Aorta (tissue), 5 donors: ENCODE data around the gene PRKCA. TPM values are rescaled to one million over a fixed set of nuclear protein-coding genes. Genes with fewer than 3 reads are reported as not detected.

Experiments
- ATAC-seq: fragments of 200-7000 bp; cut with Tn5 transposase; one replicate; pipeline ENCODE4 v1.9.1; 2022; ENCODE audit warnings: moderate library complexity; ENCODE audit not compliant: low FRiP score
- DNase-seq, 2 donors: peaks; one replicate each; pipeline ENCODE4 v3.0.0-alpha.2; 2020
- H3K27ac ChIP-seq, 2 donors: one replicate each; pipeline ENCODE4 v1.5.1; 2013; ENCODE audit warnings: low read length in 2 of 2, mild to moderate bottlenecking in 2 of 2, moderate library complexity in 2 of 2, control low read depth in 1 of 2, inconsistent platforms in 1 of 2, low read depth in 1 of 2
- H3K27me3 ChIP-seq, 2 donors: one replicate each; pipeline ENCODE4 v1.6.1; 2013; ENCODE audit warnings: control low read depth in 1 of 2, low read length in 1 of 2, mild to moderate bottlenecking in 1 of 2, moderate library complexity in 1 of 2; ENCODE audit not compliant: insufficient read depth in 2 of 2, control insufficient read depth in 1 of 2
- H3K36me3 ChIP-seq, 2 donors: one replicate each; pipeline ENCODE4 v1.6.1; 2013; ENCODE audit warnings: control low read depth in 1 of 2, low read length in 1 of 2, mild to moderate bottlenecking in 1 of 2; ENCODE audit not compliant: insufficient read depth in 2 of 2, control insufficient read depth in 1 of 2
- H3K4me1 ChIP-seq, 2 donors: one replicate each; pipeline ENCODE4 v1.6.1; 2013; ENCODE audit warnings: low read length in 2 of 2, control low read depth in 1 of 2, mild to moderate bottlenecking in 1 of 2, moderate library complexity in 1 of 2; ENCODE audit not compliant: insufficient read depth in 2 of 2, control insufficient read depth in 1 of 2
- H3K4me3 ChIP-seq, 2 donors: one replicate each; pipeline ENCODE4 v1.5.1; 2013; ENCODE audit warnings: low read length in 2 of 2, control low read depth in 1 of 2, mild to moderate bottlenecking in 1 of 2
- H3K9me3 ChIP-seq: one replicate; pipeline ENCODE4 v1.6.1; 2013; ENCODE audit warnings: mild to moderate bottlenecking, low read length; ENCODE audit not compliant: control insufficient read depth
- WGBS, 2 donors: extraction: QIAGEN DNeasy Blood & Tissue Kit; methylation state at CpG; one replicate each; pipeline ENCODE4 v1.1.7; 2013; 5-methylcytosine and 5-hydroxymethylcytosine counted together
- intact Hi-C, 2 donors: fragments of 100-400 bp; cut with DNase I; formaldehyde crosslinking; loops; one replicate each; pipeline versions ENCODE4 v1.14.2 to v1.15.0; 2022
- polyA plus RNA-seq, 2 donors: library from polyadenylated mRNA; stranded (reverse); fragments of 200-250 nt; gene quantifications; one replicate each; pipeline ENCODE4 v1.2.3, GENCODE V29; 2013
- total RNA-seq, 2 donors: library from RNA; stranded (reverse); fragmentation: NEBNext Ultra II Directional; extraction: Animal tissue kit (Norgen Biotek cat#: 25700); gene quantifications; one replicate each; pipeline ENCODE4 v1.2.1, GENCODE V29; 2021
- donor health status: healthy with polysubstance abuse.
- donor health status: Bipolar disorder and iron deficiency.
- donor health status: DM: no; HTN: no; CAD: no.
- donor health status: DM: no; HTN: no; CAD: no.
- donor health status: DM: yes; HTN: yes; CAD: no.

PRKCA gene
- total and polyA plus RNA-seq, 4 donors = 2.7 to 15.4 (median 9.1) TPM

DNA sequence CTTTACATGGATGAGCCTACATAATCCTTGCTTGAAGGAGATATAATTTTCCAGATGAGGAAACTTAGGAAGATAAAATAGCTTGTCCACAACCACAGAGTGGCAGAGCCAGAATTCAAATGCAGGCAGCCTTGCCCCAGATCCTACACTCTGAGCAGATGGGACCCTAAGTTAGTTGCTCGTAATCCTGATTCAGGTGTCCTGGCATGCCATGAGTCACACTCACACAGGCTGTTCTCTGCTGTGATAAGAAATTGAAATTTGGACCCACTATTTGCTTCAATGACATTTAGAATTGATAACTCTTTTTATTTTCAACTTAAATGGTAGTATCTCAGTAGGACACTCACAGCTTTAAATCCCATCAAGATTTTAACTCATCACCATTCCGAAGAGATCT is 381.8 kb downstream of the PRKCA start:
- DNase-seq (no peak), ATAC-seq (no peak)
- Histone ChIP-seq H3K36me3 (peaks cover 0 to 2% of the 10 kb centered on the region in 2 donors), H3K4me3 (no peak overlapping the region), H3K27ac (no peak overlapping the region), H3K9me3 (no peaks in the 10 kb centered on the region), H3K27me3 (no peaks in the 10 kb centered on the region), H3K4me1 (no peaks in the 10 kb centered on the region)
- 92 to 95% methylated on average over 2 of the region's 2 CpGs for WGBS, 2 donors
- intact Hi-C loops = no loop called here

DNA sequence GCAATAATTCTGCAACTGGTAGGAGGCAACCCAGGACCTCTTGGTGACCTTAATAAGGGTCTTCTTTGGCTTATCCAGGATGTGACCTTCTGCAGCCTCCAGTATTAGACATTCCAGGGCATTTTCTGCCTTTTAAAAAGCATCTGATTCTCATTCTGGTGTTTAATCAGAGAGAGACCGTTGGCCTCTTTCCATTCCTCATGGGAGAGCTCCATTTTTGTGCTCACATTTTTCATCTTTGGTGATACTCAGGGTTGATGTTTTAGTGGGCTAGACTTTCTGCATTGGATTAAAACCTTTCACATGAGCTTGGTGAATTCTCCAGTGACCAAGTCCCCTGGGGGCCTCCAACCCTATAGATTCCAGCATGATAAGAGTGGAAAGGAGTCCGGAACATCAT is 382.3 kb downstream of the PRKCA start:
- DNase-seq = no peak
- WGBS, 2 donors = 59 to 74% methylated on average over 2 of the region's 2 CpGs
- Histone ChIP-seq H3K27ac (no peak overlapping the region), H3K27me3 (no peaks in the 10 kb centered on the region), H3K9me3 (no peaks in the 10 kb centered on the region), H3K36me3 (peaks cover 0 to 2% of the 10 kb centered on the region in 2 donors), H3K4me1 (no peaks in the 10 kb centered on the region), H3K4me3 (no peak overlapping the region)
- intact Hi-C loops = no loop called here
- no peak for ATAC-seq

DNA sequence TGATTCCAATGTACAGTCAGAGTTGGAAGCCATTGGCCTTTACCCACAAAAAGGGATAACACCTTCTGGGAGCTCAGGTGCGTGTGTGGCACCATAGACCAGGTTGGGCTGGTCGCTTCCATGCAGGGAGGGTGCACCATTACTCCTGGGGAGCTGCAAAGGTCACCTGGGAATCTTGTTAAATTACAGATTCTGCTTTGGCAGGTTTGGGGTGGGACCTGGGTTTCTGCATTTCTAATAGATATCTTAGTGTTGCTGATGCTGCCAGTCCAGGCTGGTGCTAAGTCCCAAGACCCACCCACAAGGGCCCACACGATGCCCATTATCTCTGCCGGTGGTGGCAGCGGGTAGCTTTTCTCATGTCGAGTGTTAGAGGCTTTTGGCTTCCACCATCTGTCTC is 384.2 kb downstream of the PRKCA start:
- intact Hi-C loops = no loop called here
- peaks cover 0 to 2% of the 10 kb centered on the region in 2 donors for H3K36me3 ChIP-seq
- no peaks in the 10 kb centered on the region for H3K4me1 ChIP-seq
- no peaks in the 10 kb centered on the region for H3K9me3 ChIP-seq
- H3K27ac ChIP-seq = no peak overlapping the region
- no peaks in the 10 kb centered on the region for H3K27me3 ChIP-seq
- 90 to 95% methylated on average over 6 of the region's 6 CpGs for WGBS, 2 donors
- no peak for DNase-seq
- no peak overlapping the region for H3K4me3 ChIP-seq
- ATAC-seq = no peak

DNA sequence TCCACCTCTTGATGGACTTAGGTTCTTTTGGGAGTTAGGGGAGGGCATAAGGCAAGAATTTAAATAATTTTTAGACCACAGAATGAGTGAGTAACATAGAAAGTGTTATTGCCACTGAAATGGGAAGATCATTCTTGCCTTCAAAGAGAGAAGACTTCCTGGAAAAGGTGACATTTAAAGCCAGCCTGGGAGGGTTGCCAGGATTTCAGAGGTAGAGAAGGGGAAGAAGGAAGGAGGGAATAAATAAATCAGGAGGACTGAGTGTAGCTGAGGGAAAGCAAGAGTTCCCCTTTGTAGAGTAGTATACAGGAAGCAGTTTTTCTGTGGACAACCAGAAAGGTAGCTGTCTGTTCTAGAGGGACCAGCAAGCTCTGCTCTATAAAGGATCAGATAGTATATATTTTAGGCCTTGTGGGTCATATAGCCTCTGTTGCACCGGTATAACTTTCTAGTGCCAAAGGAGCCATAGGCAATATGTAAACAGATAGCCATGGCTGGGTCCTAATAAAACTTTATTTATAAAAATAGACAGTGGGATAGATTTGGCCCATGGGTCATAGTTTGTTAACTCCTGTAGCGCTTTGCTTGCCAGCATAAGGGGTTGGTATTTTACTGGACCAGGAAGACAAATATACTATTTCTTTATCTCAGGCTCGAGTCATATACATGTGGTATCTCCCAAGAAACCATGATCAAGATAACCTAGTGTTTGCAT is 385.3 kb downstream of the PRKCA start:
- intact Hi-C loops = no loop called here
- WGBS, 2 donors = 79 to 96% methylated on average over 3 of the region's 3 CpGs
- H3K4me3 ChIP-seq = no peak overlapping the region
- no peaks in the 10 kb centered on the region for H3K4me1 ChIP-seq
- DNase-seq (no peak), ATAC-seq (no peak)
- H3K9me3 ChIP-seq = no peaks in the 10 kb centered on the region
- no peak overlapping the region for H3K27ac ChIP-seq
- H3K27me3 ChIP-seq = no peaks in the 10 kb centered on the region
- peaks cover 0 to 2% of the 10 kb centered on the region in 2 donors for H3K36me3 ChIP-seq

DNA sequence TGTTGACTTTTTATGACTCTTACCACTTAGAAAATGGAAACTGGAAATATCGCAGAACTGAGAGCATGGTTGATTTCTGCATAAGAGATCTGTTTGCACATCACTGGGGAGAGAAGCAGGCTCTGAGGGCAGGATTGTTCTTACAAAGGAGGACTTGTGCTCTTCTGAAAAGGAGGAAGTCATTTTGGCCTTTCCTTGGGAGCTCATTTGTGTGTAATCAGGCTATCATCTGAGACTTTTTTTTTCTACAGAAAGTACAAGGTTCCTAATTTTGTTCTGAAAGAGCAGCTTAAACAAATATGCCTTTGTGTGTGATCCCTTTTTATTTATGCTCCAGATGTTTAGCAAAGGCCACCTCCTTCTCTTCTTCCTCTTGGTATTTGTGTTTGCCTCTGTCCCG is 386.8 kb downstream of the PRKCA start:
- whole genome bisulfite sequencing, 2 donors = 45 to 50% methylated on average over 2 of the region's 2 CpGs
- DNase-seq (no peak), ATAC-seq (no peak)
- H3K36me3 ChIP-seq = peaks cover 0 to 4% of the 10 kb centered on the region in 2 donors
- H3K27me3 ChIP-seq = no peaks in the 10 kb centered on the region
- intact Hi-C loops = no loop called here
- no peaks in the 10 kb centered on the region for H3K9me3 ChIP-seq
- H3K4me3 ChIP-seq = no peak overlapping the region
- no peaks in the 10 kb centered on the region for H3K4me1 ChIP-seq
- H3K27ac ChIP-seq = no peak overlapping the region

DNA sequence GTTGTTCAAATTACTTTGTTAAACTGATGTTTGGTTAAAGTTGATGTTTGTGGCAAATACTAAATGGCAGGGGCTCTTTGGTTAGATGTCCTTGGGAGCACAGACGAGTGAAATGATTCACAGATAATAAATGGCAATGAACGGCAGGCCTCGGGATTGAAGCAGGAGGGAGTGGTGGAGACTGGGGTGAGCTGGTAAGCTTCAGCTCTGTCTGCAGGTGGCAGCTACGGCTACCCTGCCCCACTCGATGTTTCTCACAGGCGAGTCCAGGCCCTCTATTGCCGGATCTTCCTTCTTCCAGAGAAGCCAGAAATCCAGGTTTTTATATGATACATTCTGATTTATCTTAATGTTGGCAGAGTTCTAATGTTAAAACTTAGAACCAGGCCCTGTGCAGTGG is 387.8 kb downstream of the PRKCA start:
- DNase-seq = no peak
- no peak for ATAC-seq
- H3K27me3 ChIP-seq = no peaks in the 10 kb centered on the region
- H3K27ac ChIP-seq = no peak overlapping the region
- H3K4me3 ChIP-seq = no peak overlapping the region
- H3K4me1 ChIP-seq = no peaks in the 10 kb centered on the region
- H3K36me3 ChIP-seq = peaks cover 0 to 4% of the 10 kb centered on the region in 2 donors
- intact Hi-C loops = no loop called here
- WGBS, 2 donors = 90 to 92% methylated on average over 7 of the region's 7 CpGs
- no peaks in the 10 kb centered on the region for H3K9me3 ChIP-seq

DNA sequence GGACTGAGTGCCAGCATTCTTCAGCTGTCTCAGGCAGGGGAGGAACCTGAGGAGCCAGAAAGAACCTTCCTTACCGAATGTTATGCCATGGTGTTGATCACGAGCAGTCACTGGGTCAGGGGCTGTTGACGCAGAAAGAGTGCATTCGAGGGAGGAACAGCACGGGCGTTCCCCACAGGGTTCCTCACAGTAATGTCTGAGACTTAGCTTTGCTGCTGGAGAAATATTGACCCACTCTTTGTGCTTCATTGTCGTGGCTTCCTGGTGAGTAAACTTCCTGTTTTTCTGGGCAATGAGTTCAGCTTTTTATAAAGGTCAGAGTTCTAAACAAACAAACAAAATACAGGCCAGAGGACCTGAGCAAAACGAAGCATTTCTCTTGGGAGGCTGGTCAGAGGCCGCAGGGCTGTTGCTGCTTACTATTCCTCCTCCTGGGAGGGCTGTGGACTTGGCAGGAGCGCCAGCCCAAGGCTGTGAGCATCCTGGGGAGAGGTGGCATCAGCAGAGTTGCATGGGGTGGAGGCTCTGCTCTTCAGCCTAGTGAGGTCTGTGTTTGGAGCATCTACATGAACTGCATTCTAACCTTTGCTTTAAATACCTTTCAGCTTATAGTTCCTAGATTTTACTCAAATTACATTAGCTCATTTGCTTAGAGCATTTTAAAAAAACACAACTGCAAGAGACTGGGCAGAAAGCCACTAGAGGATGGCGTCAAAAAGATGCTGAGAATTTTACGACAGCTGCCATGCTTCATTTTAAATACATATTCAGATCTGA is 389.4 kb downstream of the PRKCA start:
- Histone ChIP-seq H3K4me3 (no peak overlapping the region), H3K27me3 (no peaks in the 10 kb centered on the region), H3K36me3 (peaks cover 0 to 4% of the 10 kb centered on the region in 2 donors), H3K4me1 (no peaks in the 10 kb centered on the region), H3K27ac (no peak overlapping the region), H3K9me3 (no peaks in the 10 kb centered on the region)
- 56 to 61% methylated on average over 12 of the region's 12 CpGs for WGBS, 2 donors
- no peak for DNase-seq
- no peak for ATAC-seq
- intact Hi-C loops = no loop called here

DNA sequence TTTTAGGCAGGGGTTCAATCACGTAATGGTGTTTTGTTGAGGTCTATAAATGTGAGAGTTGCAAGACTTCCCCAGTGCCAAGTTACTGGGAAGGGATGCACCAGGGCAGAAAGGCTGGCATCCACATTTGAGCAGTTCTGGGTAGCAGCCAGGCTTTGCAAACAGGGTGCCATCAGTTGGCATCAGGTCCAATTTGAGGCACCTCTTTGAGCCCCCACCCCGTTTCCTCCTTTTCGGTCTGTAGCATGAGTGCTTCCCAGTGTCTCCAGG is 389.9 kb downstream of the PRKCA start:
- no peak overlapping the region for H3K4me3 ChIP-seq
- no peak overlapping the region for H3K27ac ChIP-seq
- 69 to 78% methylated on average over 3 of the region's 3 CpGs for WGBS, 2 donors
- intact Hi-C loops = no loop called here
- ATAC-seq = no peak
- no peak for DNase-seq
- peaks cover 0 to 4% of the 10 kb centered on the region in 2 donors for H3K36me3 ChIP-seq
- no peaks in the 10 kb centered on the region for H3K9me3 ChIP-seq
- no peaks in the 10 kb centered on the region for H3K4me1 ChIP-seq
- no peaks in the 10 kb centered on the region for H3K27me3 ChIP-seq

DNA sequence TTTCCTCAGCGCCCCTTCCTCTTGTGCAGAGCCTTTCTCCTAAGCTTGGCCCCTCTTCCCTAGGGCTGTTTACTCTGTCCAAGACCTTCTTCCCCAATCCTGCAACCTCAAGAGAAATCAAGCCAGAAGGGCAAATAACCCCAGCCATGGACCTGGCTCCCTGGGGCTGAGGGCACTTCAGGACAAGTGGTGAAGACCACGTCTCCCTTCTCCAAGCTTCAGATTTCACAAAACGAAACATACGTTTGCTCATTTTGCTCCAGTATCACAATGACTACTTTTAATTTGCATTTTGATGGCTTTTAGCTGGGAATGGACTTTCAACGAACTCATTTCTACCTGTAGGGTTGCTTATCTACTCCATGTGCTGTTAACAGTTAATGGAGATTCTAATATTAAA is 392.7 kb downstream of the PRKCA start:
- Histone ChIP-seq H3K4me1 (no peaks in the 10 kb centered on the region), H3K9me3 (peaks cover 2% of the 10 kb centered on the region), H3K27me3 (no peaks in the 10 kb centered on the region), H3K27ac (no peak overlapping the region), H3K4me3 (no peak overlapping the region), H3K36me3 (peaks cover 0 to 6% of the 10 kb centered on the region in 2 donors)
- intact Hi-C loops = no loop called here
- no peak for DNase-seq
- WGBS, 2 donors = 95 to 97% methylated on average over 5 of the region's 5 CpGs
- ATAC-seq = no peak
